GM21619 (cell line): ENCODE results near the gene MPG.
"Not testable (repeated sequence)": the region's sequence is repeated elsewhere in the genome, so short reads cannot be mapped to it uniquely, and the experiment has no call there.

Experiments
- ATAC-seq: cut with Tn5 transposase; IDR thresholded peaks from one replicate; pipeline ENCODE4 v1.9.1; 2021; ENCODE audit not compliant: unreplicated experiment

The MPG gene

GRCh38 chr16:77807-78443, at the start of gene MPG:
Gene MPG, plus strand, starts transcription at chr16:78225. Its CDS starts 85 bp downstream, at chr16:78310.
- ATAC-seq, result peak; percentile 65

- ATAC-seq, result not testable (repeated sequence)
Observed at GRCh38 chr16:30627-31026, 47.4 kb upstream of the MPG start.

GRCh38 chr16:33154-33876, 44.7 kb upstream of the MPG start:
- not testable (repeated sequence) for ATAC-seq

GRCh38 chr16:33877-34647, 44.0 kb upstream of the MPG start:
- ATAC-seq, result no peak

- no peak for ATAC-seq
Observed at GRCh38 chr16:34648-34987, 43.4 kb upstream of the MPG start.

- peak; percentile 45 for ATAC-seq
Observed at GRCh38 chr16:35011-35677, 42.9 kb upstream of the MPG start.

GRCh38 chr16:35678-36305, 42.2 kb upstream of the MPG start:
- ATAC-seq, result no peak

- ATAC-seq, result no peak
Observed at GRCh38 chr16:36336-36984, 41.6 kb upstream of the MPG start.

- ATAC-seq, result no peak
Observed at GRCh38 chr16:37511-37910, 40.5 kb upstream of the MPG start.

GRCh38 chr16:38206-38605, 39.8 kb upstream of the MPG start:
- ATAC-seq, result not testable (repeated sequence)

- ATAC-seq, result peak; percentile 59
Observed at GRCh38 chr16:38941-39892, 38.8 kb upstream of the MPG start.

- no peak for ATAC-seq
Observed at GRCh38 chr16:41439-42068, 36.5 kb upstream of the MPG start.

- ATAC-seq, result no peak
Observed at GRCh38 chr16:42069-42457, 36.0 kb upstream of the MPG start.

GRCh38 chr16:42691-43090, 35.3 kb upstream of the MPG start:
- no peak for ATAC-seq

- ATAC-seq, result no peak
Observed at GRCh38 chr16:43294-43693, 34.7 kb upstream of the MPG start.

- ATAC-seq, result no peak
Observed at GRCh38 chr16:44655-45054, 33.4 kb upstream of the MPG start.

- ATAC-seq, result no peak
Observed at GRCh38 chr16:45454-45853, 32.6 kb upstream of the MPG start.

GRCh38 chr16:46510-46909, 31.5 kb upstream of the MPG start:
- ATAC-seq, result not testable (repeated sequence)

GRCh38 chr16:47234-47633, 30.8 kb upstream of the MPG start:
- ATAC-seq, result no peak
